ENCODE results near the gene MAP2K4. TPM values are rescaled to one million over a fixed set of nuclear protein-coding genes. Genes with fewer than 3 reads are reported as not detected.

MAP2K4 gene
- total RNA-seq, 4 donors from 2014 or later: 17.6 to 28.6 (median 24.0) TPM

GRCh38 chr17:12047681-12048376 lies 27.2 kb downstream of the MAP2K4 start:
- Histone ChIP-seq H3K4me3 (no peak overlapping the region), H3K36me3 (no peaks in the 10 kb centered on the region), H3K27ac (no peak overlapping the region), H3K4me1 (peaks cover 0 to 53% (median 20%) of the 10 kb centered on the region in 4 donors), H3K9me3 (no peaks in the 10 kb centered on the region), H3K27me3 (no peaks in the 10 kb centered on the region)
- TF ChIP-seq CTCF (IDR thresholded peaks at IDR 0.05) (no peak), EP300 (IDR thresholded peaks at IDR 0.05) (no peak), POLR2A (IDR thresholded peaks at IDR 0.05) (no peak)
- DNase-seq (ENCODE audit: low spot score in 2 of 2): no peak
- 70 to 71% methylated on average over 3 of the region's 3 CpGs for WGBS, 2 donors

- Histone ChIP-seq H3K4me3 (no peak overlapping the region), H3K4me1 (peaks cover 0 to 64% (median 24%) of the 10 kb centered on the region in 4 donors), H3K9me3 (no peaks in the 10 kb centered on the region), H3K36me3 (no peaks in the 10 kb centered on the region), H3K27me3 (no peaks in the 10 kb centered on the region), H3K27ac (no peak overlapping the region)
- no peak for TF ChIP-seq CTCF (IDR thresholded peaks at IDR 0.05)
- TF ChIP-seq EP300 (IDR thresholded peaks at IDR 0.05): no peak
- TF ChIP-seq POLR2A (IDR thresholded peaks at IDR 0.05): no peak
- no peak for DNase-seq (ENCODE audit: low spot score in 2 of 2)
- WGBS, 2 donors: 92 to 95% methylated on average over 7 of the region's 7 CpGs
Measured at GRCh38 chr17:12048843-12049473, 28.3 kb downstream of the MAP2K4 start.

DNA sequence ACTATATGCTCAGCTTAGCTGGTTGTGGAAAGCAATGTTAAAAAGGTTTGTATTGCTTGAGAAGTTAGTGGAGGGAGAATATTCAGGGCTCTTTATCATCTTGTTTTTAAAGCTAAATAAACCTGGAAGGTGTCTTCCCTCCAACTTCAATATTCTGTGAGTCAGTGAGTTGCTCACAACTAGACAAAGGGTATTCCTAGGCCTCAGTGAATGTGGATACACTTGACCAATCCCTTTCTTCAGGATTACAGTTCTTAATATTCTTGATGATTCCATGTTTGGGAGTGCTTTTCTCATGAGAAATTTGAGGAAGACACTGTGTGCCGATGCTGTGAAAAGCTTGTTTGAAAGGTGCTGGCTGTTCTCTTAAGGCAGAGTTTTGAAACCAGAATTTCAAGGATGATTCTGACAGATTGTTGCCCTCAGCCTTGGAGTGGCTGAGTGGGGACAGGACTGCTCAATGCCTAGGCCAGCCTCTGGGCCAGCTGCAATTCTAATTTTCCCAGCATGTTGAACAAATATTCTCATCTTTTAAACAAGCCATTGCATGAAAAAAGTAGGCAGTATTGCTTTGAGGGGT lies 30.1 kb downstream of the MAP2K4 start:
- no peaks in the 10 kb centered on the region for H3K9me3 ChIP-seq
- TF ChIP-seq POLR2A (IDR thresholded peaks at IDR 0.05) (no peak), CTCF (IDR thresholded peaks at IDR 0.05) (no peak), EP300 (IDR thresholded peaks at IDR 0.05) (no peak)
- H3K4me1 ChIP-seq: peaks cover 0 to 56% (median 30%) of the 10 kb centered on the region in 4 donors
- H3K36me3 ChIP-seq: no peaks in the 10 kb centered on the region
- no peak for DNase-seq (ENCODE audit: low spot score in 2 of 2)
- no peak overlapping the region for H3K4me3 ChIP-seq
- H3K27ac ChIP-seq: no peak overlapping the region
- 74% methylated on average over 1 of the region's 1 CpG for WGBS, 2 donors
- H3K27me3 ChIP-seq: no peaks in the 10 kb centered on the region

DNA sequence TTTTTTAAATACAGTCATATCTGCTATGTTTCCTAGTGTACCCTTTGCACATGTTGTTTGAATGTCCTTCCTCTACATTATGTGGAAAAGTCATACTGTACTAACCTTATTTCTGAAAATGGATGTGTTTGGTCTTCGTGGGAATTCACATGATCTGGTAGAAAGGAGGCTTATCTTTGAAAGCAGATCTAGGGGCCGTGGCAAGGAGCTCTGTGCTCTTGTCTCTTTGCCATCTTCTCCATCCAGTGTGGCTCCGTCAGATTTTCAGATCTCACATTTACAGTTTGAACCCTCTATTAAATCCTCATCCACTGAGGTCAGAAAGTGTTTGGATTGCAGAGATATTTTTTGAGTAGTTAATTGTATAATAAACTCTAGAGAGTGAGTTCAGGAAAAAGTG lies 32.9 kb downstream of the MAP2K4 start:
- H3K36me3 ChIP-seq: no peaks in the 10 kb centered on the region
- H3K27me3 ChIP-seq: no peaks in the 10 kb centered on the region
- H3K9me3 ChIP-seq: no peaks in the 10 kb centered on the region
- WGBS, 2 donors: 44 to 47% methylated on average over 3 of the region's 3 CpGs
- no peak overlapping the region for H3K4me3 ChIP-seq
- no peak for DNase-seq (ENCODE audit: low spot score in 2 of 2)
- H3K4me1 ChIP-seq: peaks cover 0 to 54% (median 14%) of the 10 kb centered on the region in 4 donors
- TF ChIP-seq POLR2A (IDR thresholded peaks at IDR 0.05): no peak
- TF ChIP-seq CTCF (IDR thresholded peaks at IDR 0.05): no peak
- TF ChIP-seq EP300 (IDR thresholded peaks at IDR 0.05): no peak
- no peak overlapping the region for H3K27ac ChIP-seq

- no peak overlapping the region for H3K27ac ChIP-seq
- no peak overlapping the region for H3K4me3 ChIP-seq
- TF ChIP-seq POLR2A (IDR thresholded peaks at IDR 0.05): no peak
- no peak for TF ChIP-seq CTCF (IDR thresholded peaks at IDR 0.05)
- TF ChIP-seq EP300 (IDR thresholded peaks at IDR 0.05): no peak
- no peaks in the 10 kb centered on the region for H3K27me3 ChIP-seq
- H3K9me3 ChIP-seq: no peaks in the 10 kb centered on the region
- no peak for DNase-seq (ENCODE audit: low spot score in 2 of 2)
- H3K36me3 ChIP-seq: no peaks in the 10 kb centered on the region
- peaks cover 0 to 42% (median 14%) of the 10 kb centered on the region in 4 donors for H3K4me1 ChIP-seq
Measured at GRCh38 chr17:12055889-12056288, 35.2 kb downstream of the MAP2K4 start.
